Aorta (tissue), 5 donors: ENCODE data around the gene METTL8. TPM values are rescaled to one million over a fixed set of nuclear protein-coding genes. Genes with fewer than 3 reads are reported as not detected.

Experiments used
- ATAC-seq: fragments of 200-7000 bp; cut with Tn5 transposase; one replicate; pipeline ENCODE4 v1.9.1; 2022; ENCODE audit warnings: moderate library complexity; ENCODE audit not compliant: low FRiP score
- DNase-seq, 2 donors: peaks; one replicate each; pipeline ENCODE4 v3.0.0-alpha.2; 2020
- H3K27ac ChIP-seq, 2 donors: one replicate each; pipeline ENCODE4 v1.5.1; 2013; ENCODE audit warnings: low read length in 2 of 2, mild to moderate bottlenecking in 2 of 2, moderate library complexity in 2 of 2, control low read depth in 1 of 2, inconsistent platforms in 1 of 2, low read depth in 1 of 2
- H3K27me3 ChIP-seq, 2 donors: one replicate each; pipeline ENCODE4 v1.6.1; 2013; ENCODE audit warnings: control low read depth in 1 of 2, low read length in 1 of 2, mild to moderate bottlenecking in 1 of 2, moderate library complexity in 1 of 2; ENCODE audit not compliant: insufficient read depth in 2 of 2, control insufficient read depth in 1 of 2
- H3K36me3 ChIP-seq, 2 donors: one replicate each; pipeline ENCODE4 v1.6.1; 2013; ENCODE audit warnings: control low read depth in 1 of 2, low read length in 1 of 2, mild to moderate bottlenecking in 1 of 2; ENCODE audit not compliant: insufficient read depth in 2 of 2, control insufficient read depth in 1 of 2
- H3K4me1 ChIP-seq, 2 donors: one replicate each; pipeline ENCODE4 v1.6.1; 2013; ENCODE audit warnings: low read length in 2 of 2, control low read depth in 1 of 2, mild to moderate bottlenecking in 1 of 2, moderate library complexity in 1 of 2; ENCODE audit not compliant: insufficient read depth in 2 of 2, control insufficient read depth in 1 of 2
- H3K4me3 ChIP-seq, 2 donors: one replicate each; pipeline ENCODE4 v1.5.1; 2013; ENCODE audit warnings: low read length in 2 of 2, control low read depth in 1 of 2, mild to moderate bottlenecking in 1 of 2
- H3K9me3 ChIP-seq: one replicate; pipeline ENCODE4 v1.6.1; 2013; ENCODE audit warnings: mild to moderate bottlenecking, low read length; ENCODE audit not compliant: control insufficient read depth
- WGBS, 2 donors: extraction: QIAGEN DNeasy Blood & Tissue Kit; methylation state at CpG; one replicate each; pipeline ENCODE4 v1.1.7; 2013; 5-methylcytosine and 5-hydroxymethylcytosine counted together
- intact Hi-C, 2 donors: fragments of 100-400 bp; cut with DNase I; formaldehyde crosslinking; loops; one replicate each; pipeline versions ENCODE4 v1.14.2 to v1.15.0; 2022
- polyA plus RNA-seq, 2 donors: library from polyadenylated mRNA; stranded (reverse); fragments of 200-250 nt; gene quantifications; one replicate each; pipeline ENCODE4 v1.2.3, GENCODE V29; 2013
- total RNA-seq, 2 donors: library from RNA; stranded (reverse); fragmentation: NEBNext Ultra II Directional; extraction: Animal tissue kit (Norgen Biotek cat#: 25700); gene quantifications; one replicate each; pipeline ENCODE4 v1.2.1, GENCODE V29; 2021
- donor health status: healthy with polysubstance abuse.
- donor health status: Bipolar disorder and iron deficiency.
- donor health status: DM: no; HTN: no; CAD: no.
- donor health status: DM: no; HTN: no; CAD: no.
- donor health status: DM: yes; HTN: yes; CAD: no.

Gene METTL8
- total and polyA plus RNA-seq, 4 donors, result 7.7 to 26.2 (median 13.3) TPM

DNA sequence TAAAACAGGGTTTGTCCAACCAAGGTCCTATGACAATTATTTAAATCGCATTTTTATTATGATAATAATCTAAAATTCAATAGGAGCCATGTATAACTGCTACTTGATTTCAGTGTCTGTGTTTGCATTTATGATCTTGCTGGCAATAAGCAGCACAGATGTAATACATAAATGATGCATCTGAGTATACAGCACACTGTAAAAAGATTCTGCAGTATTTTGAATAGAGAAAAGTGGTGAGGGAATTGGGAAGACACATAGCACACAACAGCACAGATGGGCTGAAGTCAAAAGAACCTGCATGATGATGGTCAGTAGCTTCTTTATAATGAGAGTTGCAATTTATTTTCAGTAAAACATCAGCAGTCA is 26.1 kb downstream of the METTL8 start:
- 92 to 94% methylated on average over 1 of the region's 1 CpG for WGBS, 2 donors
- no peak overlapping the region for H3K27ac ChIP-seq
- ATAC-seq (no peak), DNase-seq (no peak)
- H3K4me3 ChIP-seq, result no peak overlapping the region
- intact Hi-C loops, result no loop called here
- H3K36me3 ChIP-seq, result no peaks in the 10 kb centered on the region
- no peaks in the 10 kb centered on the region for H3K4me1 ChIP-seq
- H3K27me3 ChIP-seq, result no peaks in the 10 kb centered on the region
- no peaks in the 10 kb centered on the region for H3K9me3 ChIP-seq

DNA sequence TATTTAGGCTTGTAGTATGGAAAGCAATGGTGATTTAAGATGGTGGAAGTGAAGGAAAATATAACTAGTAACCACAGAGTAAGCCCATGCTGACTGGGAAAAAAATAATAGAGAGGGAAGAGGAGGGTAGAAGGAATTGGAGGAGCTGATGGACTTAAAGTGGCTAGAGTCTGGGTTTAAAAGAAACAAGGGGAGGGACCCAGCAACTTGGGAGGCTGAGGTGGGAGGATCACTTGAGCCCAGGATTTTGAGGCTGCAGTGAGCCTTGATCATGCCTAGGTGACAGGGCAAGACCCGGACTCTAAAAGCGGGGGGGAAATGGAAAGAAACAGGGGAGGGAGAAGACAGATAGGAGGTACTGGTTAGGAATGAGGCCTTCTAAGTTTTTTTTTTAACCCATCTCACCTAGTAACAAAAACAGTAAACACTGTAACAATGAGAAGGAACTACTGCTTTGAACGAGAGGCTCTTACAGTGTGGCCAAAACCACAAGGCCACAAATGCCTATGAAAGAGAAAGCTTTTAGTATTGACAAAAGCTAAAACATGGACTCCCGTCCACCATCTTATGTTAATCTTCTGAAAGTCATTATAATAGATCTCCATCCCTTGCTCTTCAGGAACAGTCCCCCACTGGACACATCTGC is 26.6 kb downstream of the METTL8 start:
- WGBS, 2 donors, result 94% methylated on average over 4 of the region's 4 CpGs
- Histone ChIP-seq H3K9me3 (no peaks in the 10 kb centered on the region), H3K4me1 (no peaks in the 10 kb centered on the region), H3K4me3 (no peak overlapping the region), H3K27ac (no peak overlapping the region), H3K27me3 (no peaks in the 10 kb centered on the region), H3K36me3 (no peaks in the 10 kb centered on the region)
- ATAC-seq (no peak), DNase-seq (no peak)
- intact Hi-C loops, result no loop called here

DNA sequence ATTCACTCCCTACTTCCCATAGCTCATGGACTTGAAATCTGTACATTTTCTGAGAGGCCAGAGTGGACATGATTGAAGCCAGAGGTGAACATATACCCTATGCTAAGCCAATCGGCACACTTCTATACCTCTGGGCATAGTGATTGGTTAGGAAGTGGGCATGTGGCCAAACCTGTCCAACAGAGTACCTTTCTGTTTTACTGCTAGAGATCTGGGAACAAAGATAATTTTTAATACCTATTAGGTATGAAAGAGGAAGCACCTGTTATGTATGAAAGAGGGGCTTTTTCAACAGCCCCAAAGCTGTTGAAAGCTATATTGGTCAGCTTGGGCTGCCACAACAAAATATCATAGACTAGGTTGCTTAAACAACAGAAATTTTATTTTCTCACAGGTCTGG is 27.7 kb downstream of the METTL8 start:
- Histone ChIP-seq H3K36me3 (no peaks in the 10 kb centered on the region), H3K4me1 (no peaks in the 10 kb centered on the region), H3K27me3 (no peaks in the 10 kb centered on the region), H3K4me3 (no peak overlapping the region), H3K9me3 (no peaks in the 10 kb centered on the region), H3K27ac (no peak overlapping the region)
- 95% methylated on average over 1 of the region's 1 CpG for WGBS, 2 donors
- ATAC-seq, result no peak
- intact Hi-C loops, result no loop called here
- DNase-seq, result no peak

DNA sequence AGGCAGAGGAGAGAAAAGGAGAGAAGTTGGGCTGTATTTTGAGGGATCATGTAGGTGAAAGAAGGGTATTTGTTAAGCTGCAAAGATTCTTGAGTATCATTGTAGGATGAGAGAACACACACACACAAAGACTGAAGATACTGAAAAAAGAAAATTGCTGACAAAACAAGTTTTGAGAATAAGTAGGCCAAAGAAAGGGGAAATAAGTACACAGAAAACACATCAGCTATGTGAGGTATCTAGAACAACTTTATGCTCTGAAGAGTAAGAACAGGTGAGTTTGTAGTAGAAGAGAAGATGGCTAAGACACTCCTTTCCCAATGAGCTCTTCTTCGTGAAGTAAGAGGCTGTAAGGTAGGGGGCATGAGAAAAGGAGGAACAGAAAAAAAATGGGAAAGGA is 28.2 kb downstream of the METTL8 start:
- H3K4me1 ChIP-seq, result no peaks in the 10 kb centered on the region

DNA sequence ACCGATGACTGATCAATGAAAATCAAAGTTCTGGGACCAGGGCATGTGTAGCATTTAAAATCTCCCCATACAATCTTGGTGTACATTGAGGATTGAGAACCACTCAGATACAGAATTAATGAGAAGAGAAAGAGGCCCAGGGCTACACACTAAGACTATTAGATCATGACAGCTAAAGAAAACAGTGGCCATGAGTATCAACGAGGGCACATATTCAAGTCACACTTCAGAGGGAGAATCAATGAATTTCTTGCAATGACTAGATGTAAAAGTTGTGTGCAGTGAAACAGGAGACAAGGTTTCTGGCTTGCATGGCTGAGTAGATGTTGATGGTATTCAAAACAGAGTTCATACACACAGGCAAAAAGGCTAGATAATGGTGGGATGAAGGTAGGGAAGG is 29.1 kb downstream of the METTL8 start:
- Histone ChIP-seq H3K4me3 (no peak overlapping the region), H3K36me3 (no peaks in the 10 kb centered on the region), H3K4me1 (no peaks in the 10 kb centered on the region), H3K27ac (no peak overlapping the region), H3K27me3 (no peaks in the 10 kb centered on the region), H3K9me3 (no peaks in the 10 kb centered on the region)
- ATAC-seq, result no peak
- intact Hi-C loops, result no loop called here
- no peak for DNase-seq
- WGBS, 2 donors, result 90 to 93% methylated on average over 2 of the region's 2 CpGs

More for the DNA sequence above, 28.2 kb downstream of the METTL8 start:
- no peaks in the 10 kb centered on the region for H3K36me3 ChIP-seq
- H3K27ac ChIP-seq, result no peak overlapping the region
- no peak for DNase-seq
- ATAC-seq, result no peak
- no peaks in the 10 kb centered on the region for H3K9me3 ChIP-seq
- intact Hi-C loops, result no loop called here
- H3K27me3 ChIP-seq, result no peaks in the 10 kb centered on the region
- 96 to 97% methylated on average over 1 of the region's 1 CpG for WGBS, 2 donors
- H3K4me3 ChIP-seq, result no peak overlapping the region

DNA sequence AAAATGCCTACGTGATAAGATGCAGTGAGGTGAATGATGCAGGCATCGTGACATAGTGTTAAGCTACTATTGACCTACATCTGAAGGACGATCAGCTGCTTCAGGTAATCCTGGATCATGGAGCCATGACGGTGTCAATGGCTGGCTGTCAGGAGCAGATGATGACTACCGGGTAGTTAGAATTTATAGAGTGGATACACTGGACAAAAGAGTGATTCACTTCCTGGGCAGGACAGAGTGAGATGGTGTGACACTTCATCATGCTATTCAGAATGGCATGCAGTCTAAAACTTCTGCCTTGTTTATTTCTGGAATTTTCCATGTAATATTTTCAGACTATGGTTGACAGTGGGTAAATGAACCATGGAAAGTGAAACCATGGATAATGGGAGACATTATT is 29.5 kb downstream of the METTL8 start:
- Histone ChIP-seq H3K4me1 (no peaks in the 10 kb centered on the region), H3K36me3 (no peaks in the 10 kb centered on the region), H3K4me3 (no peak overlapping the region), H3K27ac (no peak overlapping the region), H3K9me3 (no peaks in the 10 kb centered on the region), H3K27me3 (no peaks in the 10 kb centered on the region)
- intact Hi-C loops, result no loop called here
- 78 to 85% methylated on average over 5 of the region's 5 CpGs for WGBS, 2 donors
- DNase-seq, result no peak
- no peak for ATAC-seq

DNA sequence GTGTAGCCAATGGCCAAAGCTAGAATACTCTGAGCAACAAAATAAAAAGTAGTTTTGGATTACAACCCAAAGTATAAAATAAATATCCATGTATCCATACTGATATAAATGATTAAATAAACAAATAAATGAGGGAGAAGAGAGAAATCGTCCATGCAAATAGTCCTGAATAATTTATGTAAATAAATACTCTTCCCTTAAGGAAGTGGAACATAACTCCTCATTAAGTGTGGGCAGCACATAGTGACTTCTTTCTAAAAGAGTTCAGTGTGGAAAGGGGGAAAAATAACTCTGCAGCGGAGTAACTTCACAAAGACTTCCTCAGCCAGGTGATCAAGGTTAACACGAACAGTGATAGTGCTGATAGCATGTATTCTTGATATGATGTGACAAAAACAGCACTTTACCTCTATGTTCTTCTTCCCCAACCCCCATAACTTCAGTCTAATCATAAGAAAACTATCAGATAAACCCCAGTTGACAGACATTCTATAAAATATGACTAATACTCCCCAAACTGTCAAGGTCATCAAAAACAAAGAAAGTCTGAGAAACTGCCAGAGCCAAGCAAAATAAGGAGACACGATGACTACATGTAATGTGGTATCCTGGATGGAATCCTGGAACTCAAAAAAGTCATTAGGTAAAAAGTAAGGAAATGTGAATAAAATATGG is 30.7 kb downstream of the METTL8 start:
- intact Hi-C loops, result no loop called here
- WGBS, 2 donors, result 72 to 74% methylated on average over 4 of the region's 4 CpGs

DNA sequence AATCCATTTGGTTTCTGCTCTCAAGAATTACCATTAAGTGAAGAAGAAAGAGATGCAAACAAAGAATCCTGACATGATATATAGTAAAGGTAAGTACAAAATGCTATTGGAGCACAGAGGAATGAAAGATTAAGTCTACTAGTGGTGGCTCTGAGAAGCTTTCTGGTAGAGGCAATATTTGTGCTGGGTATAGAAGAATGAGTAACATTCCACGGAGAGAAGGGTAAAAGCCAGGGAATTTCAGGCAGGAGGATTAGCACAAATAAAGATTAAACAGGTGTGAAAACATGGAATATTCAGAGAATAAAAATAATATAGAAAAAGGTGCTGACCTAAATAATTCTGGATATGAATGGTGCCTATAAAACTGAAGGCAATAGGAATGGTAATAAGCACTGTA is 31.8 kb downstream of the METTL8 start:
- DNase-seq (no peak), ATAC-seq (no peak)
- no peaks in the 10 kb centered on the region for H3K36me3 ChIP-seq
- no peak overlapping the region for H3K27ac ChIP-seq
- intact Hi-C loops, result no loop called here
- H3K4me3 ChIP-seq, result no peak overlapping the region
- WGBS, 2 donors, result 97 to 100% methylated on average over 1 of the region's 1 CpG
- no peaks in the 10 kb centered on the region for H3K27me3 ChIP-seq
- H3K4me1 ChIP-seq, result no peaks in the 10 kb centered on the region
- no peaks in the 10 kb centered on the region for H3K9me3 ChIP-seq

More for the DNA sequence above, 30.7 kb downstream of the METTL8 start:
- Histone ChIP-seq H3K27me3 (no peaks in the 10 kb centered on the region), H3K4me3 (no peak overlapping the region), H3K36me3 (no peaks in the 10 kb centered on the region), H3K4me1 (no peaks in the 10 kb centered on the region), H3K9me3 (no peaks in the 10 kb centered on the region), H3K27ac (no peak overlapping the region)
- no peak for DNase-seq
- no peak for ATAC-seq

DNA sequence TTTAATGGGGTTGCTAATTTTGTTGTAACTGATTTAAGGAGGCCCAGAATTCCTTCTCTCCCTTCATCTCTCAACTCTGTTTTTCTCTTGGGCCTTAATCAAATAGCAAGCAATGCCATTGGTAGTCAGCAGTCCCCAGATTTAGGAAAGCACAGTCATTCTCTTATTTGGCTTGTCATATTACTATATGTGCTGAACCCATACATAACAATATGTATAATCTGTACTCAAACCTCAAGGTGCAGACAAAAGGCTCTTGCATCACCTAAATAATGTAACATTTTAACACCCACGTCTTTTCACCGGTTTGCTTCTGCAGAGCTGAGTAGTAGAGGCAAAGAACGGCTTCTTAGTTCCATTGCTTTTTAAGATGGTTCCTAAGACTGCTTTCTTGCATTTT is 33.4 kb downstream of the METTL8 start:
- Histone ChIP-seq H3K4me1 (no peaks in the 10 kb centered on the region), H3K9me3 (no peaks in the 10 kb centered on the region), H3K36me3 (no peaks in the 10 kb centered on the region), H3K27me3 (no peaks in the 10 kb centered on the region), H3K27ac (no peak overlapping the region), H3K4me3 (no peak overlapping the region)
- intact Hi-C loops, result no loop called here
- ATAC-seq (no peak), DNase-seq (no peak)
- 92 to 94% methylated on average over 3 of the region's 3 CpGs for WGBS, 2 donors
